ENCODE measurements around the gene ZKSCAN3. TPM values are rescaled to one million over a fixed set of nuclear protein-coding genes. Genes with fewer than 3 reads are reported as not detected.
"Not testable (repeated sequence)": the region's sequence is repeated elsewhere in the genome, so short reads cannot be mapped to it uniquely, and the experiment has no call there.

ZKSCAN3 gene
- total and polyA plus RNA-seq, 4 donors = 1.1 to 13.2 (median 3.1) TPM

DNA sequence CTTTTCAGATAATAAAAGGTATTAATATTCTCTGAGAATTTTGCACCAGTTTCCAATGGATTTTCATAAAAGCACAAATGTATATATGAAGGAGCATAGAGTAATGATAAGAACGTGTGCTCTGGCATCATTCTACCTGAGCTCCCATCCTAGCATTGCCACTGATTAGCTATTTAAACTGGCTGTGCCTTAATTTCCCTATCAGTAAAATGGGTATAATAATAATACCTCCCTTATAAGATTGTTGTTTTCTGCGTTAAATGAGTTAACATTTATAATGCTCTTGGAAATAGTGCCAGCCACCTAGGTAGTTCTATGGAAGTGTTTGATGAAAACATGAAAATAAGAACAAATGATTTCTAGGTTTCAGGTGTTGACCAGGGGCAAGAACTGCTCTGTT lies 11.2 kb downstream of the ZKSCAN3 start:
- peaks cover 0 to 2% (median 0%) of the 10 kb centered on the region in 4 donors for H3K9me3 ChIP-seq (ENCODE audit: control insufficient read depth in 4 of 4, insufficient read depth in 3 of 4, low read length in 3 of 4)
- DNase-seq = no peak
- ATAC-seq (ENCODE audit: insufficient read depth, low FRiP score) = no peak
- H3K4me1 ChIP-seq (ENCODE audit: control insufficient read depth in 5 of 5, insufficient read depth in 5 of 5, low read length in 5 of 5) = peaks cover 0 to 5% (median 3%) of the 10 kb centered on the region in 5 donors
- H3K9ac ChIP-seq (ENCODE audit: insufficient read depth in 1 of 2, low read length in 2 of 2) = no peak overlapping the region
- 91 to 95% methylated on average over 2 of the region's 2 CpGs for WGBS, 2 donors
- H3K36me3 ChIP-seq (ENCODE audit: control insufficient read depth in 4 of 4, insufficient read depth in 4 of 4, low read length in 4 of 4) = peaks cover 4 to 22% (median 15%) of the 10 kb centered on the region in 4 donors
- no peak overlapping the region for H3K27ac ChIP-seq (ENCODE audit: low read depth in 1 of 2, low read length in 1 of 2)
- H3K4me3 ChIP-seq = no peak overlapping the region
- no peaks in the 10 kb centered on the region for H3K27me3 ChIP-seq (ENCODE audit: control insufficient read depth in 3 of 3, insufficient read depth in 3 of 3, low read length in 2 of 3)
- TF ChIP-seq, protein P1, sequence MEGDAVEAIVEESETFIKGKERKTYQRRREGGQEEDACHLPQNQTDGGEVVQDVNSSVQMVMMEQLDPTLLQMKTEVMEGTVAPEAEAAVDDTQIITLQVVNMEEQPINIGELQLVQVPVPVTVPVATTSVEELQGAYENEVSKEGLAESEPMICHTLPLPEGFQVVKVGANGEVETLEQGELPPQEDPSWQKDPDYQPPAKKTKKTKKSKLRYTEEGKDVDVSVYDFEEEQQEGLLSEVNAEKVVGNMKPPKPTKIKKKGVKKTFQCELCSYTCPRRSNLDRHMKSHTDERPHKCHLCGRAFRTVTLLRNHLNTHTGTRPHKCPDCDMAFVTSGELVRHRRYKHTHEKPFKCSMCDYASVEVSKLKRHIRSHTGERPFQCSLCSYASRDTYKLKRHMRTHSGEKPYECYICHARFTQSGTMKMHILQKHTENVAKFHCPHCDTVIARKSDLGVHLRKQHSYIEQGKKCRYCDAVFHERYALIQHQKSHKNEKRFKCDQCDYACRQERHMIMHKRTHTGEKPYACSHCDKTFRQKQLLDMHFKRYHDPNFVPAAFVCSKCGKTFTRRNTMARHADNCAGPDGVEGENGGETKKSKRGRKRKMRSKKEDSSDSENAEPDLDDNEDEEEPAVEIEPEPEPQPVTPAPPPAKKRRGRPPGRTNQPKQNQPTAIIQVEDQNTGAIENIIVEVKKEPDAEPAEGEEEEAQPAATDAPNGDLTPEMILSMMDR (IDR thresholded peaks at IDR 0.05; ENCODE audit: control extremely low read depth, extremely low read depth) = no peak

DNA sequence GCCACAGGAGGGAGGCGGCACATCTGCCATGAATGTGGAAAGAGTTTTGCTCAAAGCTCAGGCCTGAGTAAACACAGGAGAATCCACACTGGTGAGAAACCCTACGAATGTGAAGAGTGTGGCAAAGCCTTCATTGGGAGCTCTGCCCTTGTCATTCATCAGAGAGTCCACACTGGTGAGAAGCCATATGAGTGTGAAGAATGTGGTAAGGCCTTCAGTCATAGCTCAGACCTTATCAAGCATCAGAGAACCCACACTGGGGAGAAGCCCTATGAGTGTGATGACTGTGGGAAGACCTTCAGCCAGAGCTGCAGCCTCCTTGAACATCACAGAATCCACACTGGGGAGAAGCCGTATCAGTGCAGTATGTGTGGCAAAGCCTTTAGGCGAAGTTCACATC lies 15.8 kb downstream of the ZKSCAN3 start:
- H3K9me3 ChIP-seq (ENCODE audit: control insufficient read depth in 4 of 4, insufficient read depth in 3 of 4, low read length in 3 of 4); H3K4me1 ChIP-seq (ENCODE audit: control insufficient read depth in 5 of 5, insufficient read depth in 5 of 5, low read length in 5 of 5); ATAC-seq (ENCODE audit: insufficient read depth, low FRiP score); DNase-seq; H3K27ac ChIP-seq (ENCODE audit: low read depth in 1 of 2, low read length in 1 of 2); H3K4me3 ChIP-seq; H3K27me3 ChIP-seq (ENCODE audit: control insufficient read depth in 3 of 3, insufficient read depth in 3 of 3, low read length in 2 of 3); H3K9ac ChIP-seq (ENCODE audit: insufficient read depth in 1 of 2, low read length in 2 of 2): not testable (repeated sequence)
- H3K36me3 ChIP-seq (ENCODE audit: control insufficient read depth in 4 of 4, insufficient read depth in 4 of 4, low read length in 4 of 4) = peaks cover 10 to 23% (median 14%) of the 10 kb centered on the region in 4 donors
- 92% methylated on average over 4 of the region's 4 CpGs for WGBS, 2 donors

DNA sequence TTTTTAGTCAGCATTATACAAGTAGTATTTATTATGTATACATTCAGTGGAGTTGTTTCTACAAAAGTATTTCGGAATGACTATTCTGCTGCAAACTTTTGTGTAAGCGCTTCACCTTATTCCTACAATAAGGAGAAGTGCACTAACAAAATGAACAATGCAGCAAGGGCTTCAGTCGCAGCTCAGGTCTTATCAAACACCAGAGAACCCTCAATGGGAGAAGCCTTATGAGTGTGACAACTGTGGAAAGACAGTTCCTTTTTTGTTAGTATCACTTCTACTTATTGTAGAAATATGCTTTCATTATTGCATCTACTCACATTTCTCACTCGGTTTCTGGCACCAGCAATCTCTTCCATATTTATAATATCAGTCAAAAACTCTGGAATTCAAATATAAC lies 18.8 kb downstream of the ZKSCAN3 start:
- peaks cover 0 to 2% (median 0%) of the 10 kb centered on the region in 4 donors for H3K9me3 ChIP-seq (ENCODE audit: control insufficient read depth in 4 of 4, insufficient read depth in 3 of 4, low read length in 3 of 4)
- 78 to 83% methylated on average over 4 of the region's 4 CpGs for WGBS, 2 donors
- TF ChIP-seq, protein P1 (IDR thresholded peaks at IDR 0.05; ENCODE audit: control extremely low read depth, extremely low read depth) = no peak
- no peak overlapping the region for H3K9ac ChIP-seq (ENCODE audit: insufficient read depth in 1 of 2, low read length in 2 of 2)
- no peaks in the 10 kb centered on the region for H3K27me3 ChIP-seq (ENCODE audit: control insufficient read depth in 3 of 3, insufficient read depth in 3 of 3, low read length in 2 of 3)
- peaks cover 10 to 17% (median 11%) of the 10 kb centered on the region in 4 donors for H3K36me3 ChIP-seq (ENCODE audit: control insufficient read depth in 4 of 4, insufficient read depth in 4 of 4, low read length in 4 of 4)
- no peaks in the 10 kb centered on the region for H3K4me1 ChIP-seq (ENCODE audit: control insufficient read depth in 5 of 5, insufficient read depth in 5 of 5, low read length in 5 of 5)
- DNase-seq (no peak), ATAC-seq (ENCODE audit: insufficient read depth, low FRiP score) (no peak)
- no peak overlapping the region for H3K27ac ChIP-seq (ENCODE audit: low read depth in 1 of 2, low read length in 1 of 2)
- H3K4me3 ChIP-seq = no peak overlapping the region

DNA sequence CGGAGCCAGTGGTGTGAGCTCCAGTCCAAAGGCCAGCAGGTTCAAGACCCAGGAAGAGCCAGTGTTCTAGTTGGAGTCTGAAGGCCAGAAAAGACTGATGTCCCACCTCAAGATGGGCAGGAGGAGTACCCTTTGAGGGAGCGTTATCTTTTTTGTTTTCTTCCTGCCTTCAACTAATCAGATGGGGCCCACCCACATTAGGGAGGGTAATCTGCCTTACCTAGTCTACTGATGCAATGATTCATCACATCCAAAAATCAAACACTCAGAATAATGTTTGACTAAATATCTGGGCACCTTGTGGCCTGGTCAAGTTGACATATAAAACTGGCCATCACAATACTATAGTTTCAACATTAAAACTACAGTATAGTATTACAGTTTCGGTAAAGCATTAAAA lies 19.7 kb downstream of the ZKSCAN3 start:
- WGBS, 2 donors = 96 to 99% methylated on average over 3 of the region's 3 CpGs
- H3K9ac ChIP-seq (ENCODE audit: insufficient read depth in 1 of 2, low read length in 2 of 2) = no peak overlapping the region

More for the DNA sequence above, 19.7 kb downstream of the ZKSCAN3 start:
- Histone ChIP-seq H3K9me3 (ENCODE audit: control insufficient read depth in 4 of 4, insufficient read depth in 3 of 4, low read length in 3 of 4) (peaks cover 0 to 2% (median 0%) of the 10 kb centered on the region in 4 donors), H3K36me3 (ENCODE audit: control insufficient read depth in 4 of 4, insufficient read depth in 4 of 4, low read length in 4 of 4) (peaks cover 6 to 14% (median 10%) of the 10 kb centered on the region in 4 donors), H3K4me1 (ENCODE audit: control insufficient read depth in 5 of 5, insufficient read depth in 5 of 5, low read length in 5 of 5) (no peaks in the 10 kb centered on the region), H3K27me3 (ENCODE audit: control insufficient read depth in 3 of 3, insufficient read depth in 3 of 3, low read length in 2 of 3) (no peaks in the 10 kb centered on the region), H3K4me3 (no peak overlapping the region), H3K27ac (ENCODE audit: low read depth in 1 of 2, low read length in 1 of 2) (no peak overlapping the region)
- ATAC-seq (ENCODE audit: insufficient read depth, low FRiP score) (no peak), DNase-seq (no peak)
- TF ChIP-seq, protein P1 (IDR thresholded peaks at IDR 0.05; ENCODE audit: control extremely low read depth, extremely low read depth) = no peak
